CD4-positive, alpha-beta memory T cell (primary cell): ENCODE results near the gene EEFSEC. TPM values are rescaled to one million over a fixed set of nuclear protein-coding genes. Genes with fewer than 3 reads are reported as not detected.

ENCODE experiments used
- CTCF ChIA-PET: fragments of 350-600 bp; sonication (Branson Sonifier 250); formaldehyde crosslinking; loops from one replicate; lab custom pipeline; 2021; ENCODE audit warnings: inconsistent platforms; ENCODE audit not compliant: partially characterized antibody; lab: Charles Lee
- POLR2A ChIA-PET: fragments of 350-600 bp; sonication (Branson Sonifier 250); formaldehyde crosslinking; loops from one replicate; lab custom pipeline; 2021; ENCODE audit not compliant: partially characterized antibody; lab: Charles Lee
- DNase-seq, 5 donors: peaks; one replicate each; pipeline versions ENCODE4 v3.0.0 to v3.0.0-alpha.2; 2020 to 2022; ENCODE audit warnings: mixed read lengths in 1 of 5
- H3K27ac ChIP-seq: one replicate; pipeline ENCODE4 v1.7.0; 2013; ENCODE audit warnings: low read depth, low read length
- H3K27me3 ChIP-seq: 2 replicates; pipeline ENCODE4 v1.7.0; 2013; ENCODE audit warnings: mild to moderate bottlenecking, low read length, moderate library complexity; ENCODE audit not compliant: insufficient read depth
- H3K36me3 ChIP-seq: 2 replicates; pipeline ENCODE4 v1.7.0; 2013; ENCODE audit warnings: mild to moderate bottlenecking, low read length, moderate library complexity; ENCODE audit not compliant: insufficient read depth
- H3K4me1 ChIP-seq: 2 replicates; pipeline ENCODE4 v1.7.0; 2013; ENCODE audit warnings: mild to moderate bottlenecking, low read length, moderate library complexity; ENCODE audit not compliant: insufficient read depth
- H3K4me3 ChIP-seq, 2 donors: one replicate each; pipeline ENCODE4 v1.7.0; 2013; ENCODE audit warnings: low read length in 2 of 2, mild to moderate bottlenecking in 1 of 2
- H3K9me3 ChIP-seq, 2 donors: one replicate each; pipeline ENCODE4 v1.7.0; 2013; ENCODE audit warnings: low read length in 2 of 2, control low read depth in 1 of 2; ENCODE audit not compliant: control insufficient read depth in 1 of 2
- H3K27ac Mint-ChIP-seq, 7 donors: one replicate each; pipeline ENCODE4 v1.8.0; 2020 to 2021; ENCODE audit warnings: mixed read lengths in 7 of 7, mild to moderate bottlenecking in 6 of 7, inconsistent platforms in 3 of 7, moderate library complexity in 3 of 7
- H3K27me3 Mint-ChIP-seq, 2 donors: one replicate each; pipeline ENCODE4 v1.8.0; 2020 to 2021; ENCODE audit warnings: mixed read lengths in 2 of 2
- H3K36me3 Mint-ChIP-seq, 2 donors: one replicate each; pipeline ENCODE4 v1.8.0; 2020 to 2021; ENCODE audit warnings: mixed read lengths in 2 of 2, inconsistent platforms in 1 of 2, mild to moderate bottlenecking in 1 of 2
- H3K4me1 Mint-ChIP-seq, 4 donors: one replicate each; pipeline ENCODE4 v1.8.0; 2020 to 2021; ENCODE audit warnings: mixed read lengths in 4 of 4, mild to moderate bottlenecking in 1 of 4
- H3K4me3 Mint-ChIP-seq, 8 donors: one replicate each; pipeline ENCODE4 v1.8.0; 2020 to 2021; ENCODE audit warnings: mixed read lengths in 8 of 8, mild to moderate bottlenecking in 7 of 8, moderate library complexity in 6 of 8, inconsistent platforms in 3 of 8
- H3K9me3 Mint-ChIP-seq, 8 donors: one replicate each; pipeline ENCODE4 v1.8.0; 2020 to 2021; ENCODE audit warnings: mixed read lengths in 8 of 8, mild to moderate bottlenecking in 5 of 8, inconsistent platforms in 3 of 8, moderate library complexity in 1 of 8
- intact Hi-C: fragments of 100-400 bp; cut with micrococcal nuclease; formaldehyde crosslinking; loops from one replicate; pipeline ENCODE4 v1.15.1; 2023
- polyA plus RNA-seq, 2 donors: library from polyadenylated mRNA; unstranded; fragments of 300-500 nt; fragmentation: Illumina TruSeq; gene quantifications; one replicate each; pipeline ENCODE4 v1.2.3, GENCODE V29; 2021
- total RNA-seq, 2 experiments: library from RNA; stranded (reverse); gene quantifications; one replicate each; pipeline ENCODE4 v1.2.3, GENCODE V29; 2021

EEFSEC gene
- total and polyA plus RNA-seq, 4 experiments from 2014 or later: 14.0 to 24.9 (median 17.1) TPM

DNA sequence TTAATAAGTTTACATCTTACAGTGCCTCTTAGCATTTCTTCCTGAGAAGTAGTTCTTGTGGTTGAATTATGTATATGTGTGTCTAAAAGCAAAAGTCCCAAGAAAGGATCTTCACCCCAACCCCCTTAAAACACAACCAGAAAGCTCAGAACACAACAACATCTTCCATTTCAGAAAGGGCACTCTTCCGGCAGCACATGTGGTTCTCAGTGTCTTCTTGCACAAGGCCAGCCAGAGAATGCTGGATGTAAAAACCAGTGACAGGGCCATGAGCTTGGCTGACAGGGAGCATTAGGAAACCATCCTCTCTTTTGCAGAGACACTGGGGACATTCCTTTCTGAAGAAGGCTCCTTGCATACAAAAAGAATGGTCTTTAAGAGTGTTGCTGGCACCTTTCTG lies 45.0 kb downstream of the EEFSEC start:
- no peaks in the 10 kb centered on the region for H3K9me3 Mint-ChIP-seq
- no peak overlapping the region for H3K27ac ChIP-seq
- CTCF ChIA-PET: no interaction called here
- no peak overlapping the region for H3K27ac Mint-ChIP-seq
- H3K36me3 ChIP-seq: no peaks in the 10 kb centered on the region
- H3K4me3 ChIP-seq: no peak overlapping the region
- no peak for DNase-seq
- intact Hi-C loops: no loop called here
- H3K4me1 Mint-ChIP-seq: peaks cover 0 to 7% (median 4%) of the 10 kb centered on the region in 4 donors
- no peaks in the 10 kb centered on the region for H3K27me3 Mint-ChIP-seq
- H3K9me3 ChIP-seq: no peaks in the 10 kb centered on the region
- H3K4me3 Mint-ChIP-seq: no peak overlapping the region
- H3K27me3 ChIP-seq: no peaks in the 10 kb centered on the region
- POLR2A ChIA-PET: no interaction called here
- no peaks in the 10 kb centered on the region for H3K4me1 ChIP-seq
- peaks cover 24 to 34% of the 10 kb centered on the region in 2 donors for H3K36me3 Mint-ChIP-seq

DNA sequence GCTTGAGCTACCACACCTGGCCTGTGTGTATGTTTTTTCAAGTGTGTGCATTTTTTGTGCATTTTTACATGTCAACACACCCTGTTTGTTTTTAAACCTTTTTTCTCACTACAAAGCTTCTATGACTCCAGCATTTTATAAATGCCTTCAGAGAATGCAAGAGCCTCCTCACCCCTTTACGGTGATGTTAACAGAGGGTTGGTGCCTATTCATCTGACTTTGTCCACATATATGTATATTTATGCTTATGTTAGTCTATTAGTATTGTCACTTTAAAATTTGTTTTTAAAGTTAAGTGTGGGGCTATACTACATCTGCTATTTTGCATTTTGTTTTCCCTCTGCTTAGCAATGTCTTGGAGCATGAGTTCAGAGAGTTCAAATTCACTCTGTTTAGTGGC lies 45.8 kb downstream of the EEFSEC start:
- Mint-ChIP-seq H3K27me3 (no peaks in the 10 kb centered on the region), H3K27ac (no peak overlapping the region), H3K4me3 (no peak overlapping the region), H3K9me3 (no peaks in the 10 kb centered on the region), H3K4me1 (peaks cover 0 to 8% (median 4%) of the 10 kb centered on the region in 4 donors), H3K36me3 (peaks cover 26 to 35% of the 10 kb centered on the region in 2 donors)
- Histone ChIP-seq H3K27ac (no peak overlapping the region), H3K4me1 (no peaks in the 10 kb centered on the region), H3K9me3 (no peaks in the 10 kb centered on the region), H3K36me3 (no peaks in the 10 kb centered on the region), H3K27me3 (no peaks in the 10 kb centered on the region), H3K4me3 (no peak overlapping the region)
- intact Hi-C loops: no loop called here
- ChIA-PET CTCF (no interaction called here), POLR2A (no interaction called here)
- DNase-seq: no peak

DNA sequence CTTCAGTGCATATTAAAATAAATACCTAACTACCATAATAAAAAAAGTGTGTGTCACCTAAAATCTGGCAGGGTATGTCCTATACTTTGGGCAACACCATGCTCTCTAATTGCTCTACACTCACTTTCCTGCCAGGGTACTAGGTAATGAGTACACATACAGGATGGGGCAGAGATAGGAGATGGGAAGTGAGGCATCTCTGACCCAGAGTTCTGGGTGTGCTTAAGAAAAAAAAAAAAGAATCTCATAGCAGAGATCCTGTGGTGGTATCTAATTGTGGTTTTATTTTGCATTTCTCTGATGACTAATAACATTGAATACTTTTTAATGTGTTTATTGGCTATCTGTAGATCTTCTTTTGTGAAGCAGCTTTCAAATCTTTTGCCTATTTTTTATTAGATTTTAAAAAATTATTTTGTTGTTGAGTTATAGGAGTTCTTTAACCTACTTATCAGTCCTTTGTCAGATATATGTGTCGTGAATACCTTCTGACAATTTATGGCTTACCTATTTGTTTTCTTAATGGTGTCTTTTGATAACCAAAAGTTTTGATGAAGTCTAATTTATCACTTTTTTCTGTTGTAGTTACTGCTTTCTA lies 48.0 kb downstream of the EEFSEC start:
- Histone ChIP-seq H3K4me1 (no peaks in the 10 kb centered on the region), H3K27me3 (no peaks in the 10 kb centered on the region), H3K9me3 (no peaks in the 10 kb centered on the region), H3K27ac (no peak overlapping the region), H3K36me3 (no peaks in the 10 kb centered on the region), H3K4me3 (no peak overlapping the region)
- Mint-ChIP-seq H3K4me1 (peaks cover 0 to 12% (median 5%) of the 10 kb centered on the region in 4 donors), H3K27me3 (no peaks in the 10 kb centered on the region), H3K27ac (no peak overlapping the region), H3K9me3 (no peaks in the 10 kb centered on the region), H3K4me3 (no peak overlapping the region), H3K36me3 (peaks cover 24 to 28% of the 10 kb centered on the region in 2 donors)
- CTCF ChIA-PET: interaction anchor here (0.6 kb wide), 1 partner anchor 121 kb away, joined by 3 read pairs; no protein-coding TSS in a partner anchor
- POLR2A ChIA-PET: no interaction called here
- intact Hi-C loops: no loop called here
- no peak for DNase-seq

DNA sequence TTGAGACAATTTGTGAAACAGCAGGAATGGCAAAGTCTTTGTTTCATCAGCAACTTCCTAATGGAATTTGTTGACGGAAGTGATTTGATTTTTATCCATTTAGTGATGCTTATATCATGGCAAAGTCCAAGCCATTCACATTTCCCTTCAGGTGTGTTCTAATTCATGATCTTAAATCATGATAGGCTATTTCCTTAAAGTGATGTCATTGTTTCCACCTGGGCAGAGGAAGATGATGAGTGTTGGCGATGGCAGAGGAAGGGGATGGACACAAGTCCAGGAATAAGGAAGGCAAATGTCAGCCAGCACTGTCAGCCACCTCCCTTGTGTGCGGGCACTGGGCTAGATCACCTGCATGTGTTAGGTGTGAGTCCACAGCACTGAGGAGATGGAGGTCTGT lies 49.9 kb downstream of the EEFSEC start:
- Histone ChIP-seq H3K4me1 (no peaks in the 10 kb centered on the region), H3K9me3 (no peaks in the 10 kb centered on the region), H3K36me3 (no peaks in the 10 kb centered on the region), H3K4me3 (no peak overlapping the region), H3K27me3 (no peaks in the 10 kb centered on the region), H3K27ac (no peak overlapping the region)
- intact Hi-C loops: no loop called here
- Mint-ChIP-seq H3K4me3 (no peak overlapping the region), H3K36me3 (peaks cover 18 to 23% of the 10 kb centered on the region in 2 donors), H3K9me3 (no peaks in the 10 kb centered on the region), H3K4me1 (peaks cover 0 to 17% (median 4%) of the 10 kb centered on the region in 4 donors), H3K27ac (no peak overlapping the region), H3K27me3 (no peaks in the 10 kb centered on the region)
- no peak for DNase-seq
- ChIA-PET CTCF (no interaction called here), POLR2A (no interaction called here)

DNA sequence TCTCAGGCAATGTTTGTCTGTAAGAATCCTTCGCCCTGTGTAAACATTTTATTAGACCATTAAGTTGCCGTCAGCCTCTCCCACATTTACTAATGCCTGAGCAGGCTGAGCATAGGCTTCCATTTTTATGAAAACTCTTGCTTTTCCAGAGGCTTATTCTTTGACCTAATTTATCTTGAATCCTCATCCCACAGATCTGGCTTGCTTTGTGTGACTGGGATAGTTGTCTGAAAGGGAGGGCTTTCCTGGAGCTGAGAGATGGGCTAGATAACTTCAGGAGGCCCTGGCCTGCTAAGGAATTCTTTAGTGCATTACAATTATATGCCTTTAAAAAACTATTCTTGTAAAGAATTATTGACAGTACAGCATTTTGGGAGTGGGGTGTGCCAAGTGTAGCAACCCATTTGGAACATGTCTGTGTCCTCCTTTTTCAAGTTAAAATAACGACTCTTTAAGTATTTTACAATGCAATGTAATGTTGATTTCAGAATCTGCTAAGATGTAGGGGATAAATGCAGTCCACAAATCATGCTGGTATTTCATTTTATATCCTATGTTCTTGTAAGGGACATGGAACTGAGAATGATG lies 52.4 kb downstream of the EEFSEC start:
- DNase-seq: no peak
- Histone ChIP-seq H3K27ac (no peak overlapping the region), H3K4me1 (no peaks in the 10 kb centered on the region), H3K27me3 (no peaks in the 10 kb centered on the region), H3K36me3 (no peaks in the 10 kb centered on the region), H3K4me3 (no peak overlapping the region), H3K9me3 (no peaks in the 10 kb centered on the region)
- H3K27ac Mint-ChIP-seq: no peak overlapping the region
- intact Hi-C loops: no loop called here
- ChIA-PET POLR2A (no interaction called here), CTCF (no interaction called here)
- H3K4me3 Mint-ChIP-seq: no peak overlapping the region
- peaks cover 0 to 13% (median 8%) of the 10 kb centered on the region in 4 donors for H3K4me1 Mint-ChIP-seq
- peaks cover 11 to 15% of the 10 kb centered on the region in 2 donors for H3K36me3 Mint-ChIP-seq
- H3K27me3 Mint-ChIP-seq: no peaks in the 10 kb centered on the region
- H3K9me3 Mint-ChIP-seq: no peaks in the 10 kb centered on the region

DNA sequence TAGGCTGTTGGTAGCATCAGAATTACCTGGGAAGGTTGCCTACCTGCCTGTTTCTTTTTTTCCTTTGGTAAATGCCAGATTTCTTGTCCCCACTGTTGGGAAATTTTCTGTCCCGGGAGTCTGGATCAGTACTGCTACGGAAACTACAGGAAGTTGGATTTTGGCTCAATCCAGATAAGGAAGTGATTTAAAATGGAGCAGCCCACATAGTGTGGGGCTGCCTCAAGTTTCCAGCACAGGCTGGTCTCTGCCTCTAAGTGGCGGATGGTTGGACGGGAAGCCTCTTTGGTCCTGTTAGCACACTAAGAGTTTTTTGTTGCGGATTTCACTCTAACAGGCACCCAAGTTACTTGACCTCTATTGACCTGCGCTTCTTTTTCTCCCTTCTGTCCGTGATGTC lies 54.7 kb downstream of the EEFSEC start:
- H3K27me3 Mint-ChIP-seq: no peaks in the 10 kb centered on the region
- H3K4me1 ChIP-seq: no peaks in the 10 kb centered on the region
- H3K9me3 ChIP-seq: no peaks in the 10 kb centered on the region
- no peak overlapping the region for H3K4me3 ChIP-seq
- H3K9me3 Mint-ChIP-seq: no peaks in the 10 kb centered on the region
- H3K27ac Mint-ChIP-seq: no peak overlapping the region
- H3K36me3 ChIP-seq: no peaks in the 10 kb centered on the region
- ChIA-PET CTCF (no interaction called here), POLR2A (interaction anchor here (1.1 kb wide), 1 partner anchor 12 kb away, joined by 3 read pairs; no protein-coding TSS in a partner anchor)
- no peaks in the 10 kb centered on the region for H3K27me3 ChIP-seq
- peaks cover 5 to 7% of the 10 kb centered on the region in 2 donors for H3K36me3 Mint-ChIP-seq
- intact Hi-C loops: no loop called here
- no peak for DNase-seq
- no peak overlapping the region for H3K4me3 Mint-ChIP-seq
- H3K4me1 Mint-ChIP-seq: peaks cover 0 to 13% (median 7%) of the 10 kb centered on the region in 4 donors
- H3K27ac ChIP-seq: no peak overlapping the region

DNA sequence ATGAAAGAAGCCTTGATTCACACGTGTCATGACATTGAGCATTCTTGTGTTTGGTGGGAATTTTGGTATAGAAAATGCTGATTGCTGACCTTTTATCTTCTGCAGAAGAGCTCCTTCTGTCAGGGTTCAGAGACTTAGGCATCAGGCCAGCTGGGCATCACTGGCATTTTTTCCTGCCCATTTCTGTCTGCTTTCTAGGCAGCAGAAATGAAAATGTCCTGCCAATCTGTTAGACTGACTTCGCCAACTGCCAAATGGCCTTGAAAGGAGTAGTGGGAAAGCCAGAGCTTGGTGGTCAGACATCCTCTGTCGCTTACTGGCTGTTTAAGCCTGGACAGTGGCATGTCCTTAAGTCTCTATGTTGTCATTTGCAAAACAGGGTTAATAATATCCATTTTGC lies 57.4 kb downstream of the EEFSEC start:
- no peaks in the 10 kb centered on the region for H3K36me3 ChIP-seq
- CTCF ChIA-PET: no interaction called here

More for the DNA sequence above, 57.4 kb downstream of the EEFSEC start:
- Mint-ChIP-seq H3K4me1 (peaks cover 0 to 9% (median 7%) of the 10 kb centered on the region in 4 donors), H3K27me3 (no peaks in the 10 kb centered on the region), H3K36me3 (peaks cover 0 to 3% of the 10 kb centered on the region in 2 donors), H3K27ac (no peak overlapping the region), H3K9me3 (no peaks in the 10 kb centered on the region), H3K4me3 (no peak overlapping the region)
- no peak for DNase-seq
- H3K9me3 ChIP-seq: no peaks in the 10 kb centered on the region
- POLR2A ChIA-PET: no interaction called here
- H3K4me1 ChIP-seq: no peaks in the 10 kb centered on the region
- no peaks in the 10 kb centered on the region for H3K27me3 ChIP-seq
- intact Hi-C loops: no loop called here
- H3K4me3 ChIP-seq: no peak overlapping the region
- no peak overlapping the region for H3K27ac ChIP-seq
